ENCODE data around the gene LRRC15.

Gene LRRC15

DNA sequence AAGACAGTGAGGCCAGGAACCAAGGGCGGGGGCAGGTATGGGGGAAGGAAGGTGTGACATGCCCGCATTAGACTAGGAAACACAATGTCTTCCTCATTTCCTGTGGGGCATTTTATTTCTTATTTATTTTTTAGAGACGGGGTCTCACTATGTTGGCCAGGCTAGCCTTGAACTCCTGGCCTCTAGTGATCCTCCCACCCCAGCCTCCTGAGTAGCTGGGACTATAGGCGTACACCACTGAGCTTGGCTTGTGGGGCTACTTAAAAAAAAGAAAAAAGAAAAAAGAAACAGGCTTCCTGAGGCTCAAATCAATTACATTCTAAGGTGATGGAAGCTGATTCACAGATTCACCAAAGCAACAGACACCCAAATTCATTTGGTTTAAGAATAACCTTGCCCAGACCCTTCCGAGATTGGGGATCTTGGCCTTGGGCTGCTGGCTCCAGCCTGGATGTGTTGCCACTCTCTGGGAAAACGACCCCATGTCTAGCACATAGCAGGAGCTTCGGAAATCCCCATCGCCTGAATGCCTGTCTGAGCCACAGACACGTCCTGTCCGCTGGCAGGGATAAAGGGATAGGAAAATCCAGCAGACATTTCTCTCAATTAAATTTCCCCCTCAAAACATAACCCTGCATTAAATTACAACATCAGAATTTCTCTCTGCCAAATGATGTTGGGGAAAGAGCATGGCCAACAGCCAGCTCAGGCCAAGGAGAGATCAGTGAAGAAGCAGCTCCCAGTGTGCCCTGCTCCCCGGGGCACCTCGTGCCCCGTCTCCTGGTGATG lies 31.4 kb downstream of the LRRC15 start:
- in situ Hi-C loops (cut with MboI; ENCODE audit: low sequenced_read_pairs, unreplicated experiment): loop anchor here (25.0 kb wide), 1 partner anchor 249 kb away; no protein-coding TSS in a partner anchor
- DNase-seq (ENCODE audit: low spot score): no peak
- TF ChIP-seq, protein P1, sequence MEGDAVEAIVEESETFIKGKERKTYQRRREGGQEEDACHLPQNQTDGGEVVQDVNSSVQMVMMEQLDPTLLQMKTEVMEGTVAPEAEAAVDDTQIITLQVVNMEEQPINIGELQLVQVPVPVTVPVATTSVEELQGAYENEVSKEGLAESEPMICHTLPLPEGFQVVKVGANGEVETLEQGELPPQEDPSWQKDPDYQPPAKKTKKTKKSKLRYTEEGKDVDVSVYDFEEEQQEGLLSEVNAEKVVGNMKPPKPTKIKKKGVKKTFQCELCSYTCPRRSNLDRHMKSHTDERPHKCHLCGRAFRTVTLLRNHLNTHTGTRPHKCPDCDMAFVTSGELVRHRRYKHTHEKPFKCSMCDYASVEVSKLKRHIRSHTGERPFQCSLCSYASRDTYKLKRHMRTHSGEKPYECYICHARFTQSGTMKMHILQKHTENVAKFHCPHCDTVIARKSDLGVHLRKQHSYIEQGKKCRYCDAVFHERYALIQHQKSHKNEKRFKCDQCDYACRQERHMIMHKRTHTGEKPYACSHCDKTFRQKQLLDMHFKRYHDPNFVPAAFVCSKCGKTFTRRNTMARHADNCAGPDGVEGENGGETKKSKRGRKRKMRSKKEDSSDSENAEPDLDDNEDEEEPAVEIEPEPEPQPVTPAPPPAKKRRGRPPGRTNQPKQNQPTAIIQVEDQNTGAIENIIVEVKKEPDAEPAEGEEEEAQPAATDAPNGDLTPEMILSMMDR (IDR thresholded peaks at IDR 0.05; ENCODE audit: borderline replicate concordance, control extremely low read depth, extremely low read depth, insufficient read depth, missing control alignments): no peak

DNA sequence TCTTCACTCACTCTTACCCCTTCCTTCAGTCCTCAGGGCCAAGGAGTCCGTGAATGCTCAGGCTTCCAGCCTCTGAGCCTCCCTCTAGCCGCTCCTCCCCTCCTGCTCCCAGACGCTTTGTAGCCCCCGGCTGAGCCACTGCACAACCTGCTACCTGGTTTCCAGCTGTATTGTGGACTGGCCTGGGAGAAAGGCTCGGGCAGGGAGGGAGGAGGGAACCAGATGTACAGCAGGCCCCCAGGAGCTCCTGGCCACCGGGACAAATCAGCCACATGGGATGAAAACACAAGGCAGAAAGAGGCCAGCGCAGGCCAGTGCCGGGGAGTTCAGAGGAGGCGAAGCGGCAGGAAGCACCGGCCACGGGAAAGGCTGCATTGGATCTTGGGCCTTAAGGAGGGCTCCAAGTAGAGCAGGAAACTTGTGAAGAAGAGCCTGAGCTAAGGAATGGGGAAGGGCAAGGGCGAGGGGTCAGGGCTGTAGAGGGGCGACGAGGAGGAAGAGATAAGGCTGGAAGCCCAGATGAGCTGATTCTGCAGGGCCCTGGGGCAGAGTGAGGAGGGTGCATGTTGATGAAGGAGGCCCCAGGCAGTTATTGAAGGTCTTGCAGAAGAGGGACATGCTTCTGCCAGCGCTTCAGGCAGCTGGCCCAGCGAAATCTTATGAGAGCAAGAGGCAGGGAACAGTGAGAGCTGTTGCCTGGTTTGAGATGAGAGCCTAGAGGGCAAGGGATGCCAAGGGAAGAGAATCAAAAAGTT lies 32.8 kb downstream of the LRRC15 start:
- TF ChIP-seq, protein P1 (IDR thresholded peaks at IDR 0.05; ENCODE audit: borderline replicate concordance, control extremely low read depth, extremely low read depth, insufficient read depth, missing control alignments): no peak
- no peak for DNase-seq (ENCODE audit: low spot score)
- in situ Hi-C loops (cut with MboI; ENCODE audit: low sequenced_read_pairs, unreplicated experiment): loop anchor here (25.0 kb wide), 1 partner anchor 251 kb away; no protein-coding TSS in a partner anchor

DNA sequence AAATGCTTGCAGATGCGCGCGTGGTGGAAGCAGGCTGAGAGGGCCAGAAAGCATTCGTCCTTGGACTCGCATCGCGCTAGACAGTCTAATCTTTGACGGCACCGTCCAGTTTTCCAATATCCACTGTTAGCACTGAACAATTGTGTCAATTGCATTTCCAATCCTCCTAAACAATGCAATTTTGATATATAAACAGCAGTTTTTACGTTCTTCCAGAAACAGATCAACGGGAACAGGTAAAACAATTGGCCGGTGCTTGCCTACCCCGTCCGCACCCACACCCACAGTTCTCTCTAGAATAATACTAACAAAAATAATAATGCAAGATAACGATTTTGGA lies 35.6 kb downstream of the LRRC15 start:
- TF ChIP-seq, protein P1 (IDR thresholded peaks at IDR 0.05; ENCODE audit: borderline replicate concordance, control extremely low read depth, extremely low read depth, insufficient read depth, missing control alignments): no peak
- in situ Hi-C loops (cut with MboI; ENCODE audit: low sequenced_read_pairs, unreplicated experiment): loop anchor here (25.0 kb wide), 1 partner anchor 253 kb away; no protein-coding TSS in a partner anchor
- no peak for DNase-seq (ENCODE audit: low spot score)

DNA sequence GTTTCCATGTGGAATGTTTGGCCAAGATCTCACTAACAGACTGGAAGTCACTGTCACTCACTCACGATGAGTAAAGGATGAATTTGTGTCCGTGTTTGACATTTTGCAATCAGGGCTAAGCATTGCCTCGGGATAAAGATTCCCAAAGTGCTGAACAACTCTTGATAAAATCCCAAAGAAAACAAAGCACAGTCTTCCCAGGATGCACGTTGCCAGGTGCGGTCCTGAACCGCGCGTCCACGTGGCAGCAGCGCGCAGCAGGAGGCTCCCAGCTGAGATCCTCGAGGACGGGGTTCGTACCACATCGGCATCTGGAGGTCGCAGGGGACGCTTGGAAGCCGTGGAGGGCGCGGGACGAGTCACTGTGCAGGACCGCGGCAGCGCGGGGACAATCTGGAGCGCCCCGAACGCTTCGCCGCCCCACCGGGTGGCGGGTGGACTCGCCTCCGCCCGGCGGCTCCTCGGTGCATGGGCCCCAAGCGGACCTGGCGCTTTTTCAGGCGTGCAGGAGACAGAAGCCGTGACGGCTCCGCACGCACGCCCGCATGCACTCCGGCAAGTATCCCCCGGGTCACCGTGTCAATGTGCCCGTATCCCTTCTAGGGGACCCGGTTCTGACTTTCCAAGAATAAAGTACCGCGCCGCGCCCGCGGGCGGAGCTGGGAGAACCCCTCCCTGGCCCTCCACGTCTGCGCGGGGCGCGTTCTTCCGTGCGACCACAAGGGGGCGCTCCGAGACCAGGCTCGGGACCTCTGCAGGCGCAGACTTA lies 36.1 kb downstream of the LRRC15 start:
- TF ChIP-seq, protein P1 (IDR thresholded peaks at IDR 0.05; ENCODE audit: borderline replicate concordance, control extremely low read depth, extremely low read depth, insufficient read depth, missing control alignments): peak; percentile 96
- in situ Hi-C loops (cut with MboI; ENCODE audit: low sequenced_read_pairs, unreplicated experiment): loop anchor here (25.0 kb wide), 1 partner anchor 254 kb away; no protein-coding TSS in a partner anchor
- peak; percentile 90 for DNase-seq (ENCODE audit: low spot score)

DNA sequence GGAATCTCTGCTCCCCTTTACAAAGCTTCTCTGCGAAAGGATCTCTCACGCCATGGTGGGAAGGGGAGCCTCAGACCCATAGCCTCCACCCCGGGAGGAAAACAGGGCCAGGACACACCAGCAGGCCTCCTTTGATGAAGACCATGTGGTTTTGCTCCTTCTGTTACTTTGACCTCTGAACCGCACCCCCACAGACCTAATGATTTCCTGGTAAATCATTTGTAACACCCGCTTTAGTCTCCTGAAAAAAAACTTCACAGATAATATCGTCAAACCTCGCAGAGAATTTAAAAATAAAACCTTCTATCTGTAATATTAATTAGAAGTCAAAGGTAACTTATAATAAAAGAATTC lies 36.7 kb downstream of the LRRC15 start:
- TF ChIP-seq, protein P1 (IDR thresholded peaks at IDR 0.05; ENCODE audit: borderline replicate concordance, control extremely low read depth, extremely low read depth, insufficient read depth, missing control alignments): no peak
- in situ Hi-C loops (cut with MboI; ENCODE audit: low sequenced_read_pairs, unreplicated experiment): loop anchor here (25.0 kb wide), 1 partner anchor 254 kb away; no protein-coding TSS in a partner anchor
- DNase-seq (ENCODE audit: low spot score): no peak

DNA sequence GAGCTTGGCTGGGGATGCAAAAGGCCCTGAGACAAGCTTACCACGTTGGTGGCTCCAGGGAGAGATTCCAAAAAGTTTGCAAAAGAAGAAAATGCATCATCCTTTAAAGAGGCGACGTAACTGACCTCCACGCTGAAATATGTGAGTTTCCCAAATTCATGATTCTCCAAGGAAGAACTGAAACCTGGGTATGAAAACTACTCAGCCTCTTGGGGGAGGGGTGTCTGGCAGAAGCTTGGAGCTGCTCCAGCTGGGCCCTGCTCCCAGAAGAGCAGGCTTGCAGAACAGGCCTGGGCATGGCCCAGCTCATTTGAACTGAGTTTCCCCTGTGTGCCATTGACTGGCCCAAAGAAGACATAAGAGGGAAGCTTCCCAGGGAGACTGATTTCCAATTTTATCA lies 39.0 kb downstream of the LRRC15 start:
- in situ Hi-C loops (cut with MboI; ENCODE audit: low sequenced_read_pairs, unreplicated experiment): loop anchor here (25.0 kb wide), 1 partner anchor 257 kb away; no protein-coding TSS in a partner anchor
- TF ChIP-seq, protein P1 (IDR thresholded peaks at IDR 0.05; ENCODE audit: borderline replicate concordance, control extremely low read depth, extremely low read depth, insufficient read depth, missing control alignments): no peak
- DNase-seq (ENCODE audit: low spot score): no peak

Measured in GM13976 (cell line).